ENCODE results near the gene BST2. TPM values are rescaled to one million over a fixed set of nuclear protein-coding genes. Genes with fewer than 3 reads are reported as not detected.

The BST2 gene
- total and polyA plus RNA-seq, 2 donors from 2014 or later = 89.6 to 250 TPM

GRCh38 chr19:17379221-17379631 is 26.2 kb downstream of the BST2 start:
- Histone ChIP-seq H3K4me3 (ENCODE audit: low read length in 3 of 3) (no peak overlapping the region), H3K9me3 (ENCODE audit: control insufficient read depth in 2 of 3, insufficient read depth in 1 of 3, low read length in 3 of 3) (no peaks in the 10 kb centered on the region), H3K9ac (ENCODE audit: low read length in 3 of 3) (no peak overlapping the region), H3K4me1 (ENCODE audit: control insufficient read depth in 2 of 3, insufficient read depth in 2 of 3, low read depth in 1 of 3, low read length in 3 of 3) (no peaks in the 10 kb centered on the region), H3K27ac (ENCODE audit: low read depth in 2 of 2, low read length in 2 of 2) (no peak overlapping the region), H3K36me3 (ENCODE audit: control insufficient read depth in 2 of 3, insufficient read depth in 3 of 3, low read length in 3 of 3) (no peaks in the 10 kb centered on the region), H3K27me3 (ENCODE audit: control insufficient read depth, insufficient read depth, low read length) (no peaks in the 10 kb centered on the region)
- DNase-seq (peak in 4 of 5 donors; percentile 84 to 91 (median 87)), FAIRE-seq (no peak)
- no peak for TF ChIP-seq CTCF (IDR thresholded peaks at IDR 0.05; ENCODE audit: borderline replicate concordance, extremely low read depth, insufficient read depth)
- intact Hi-C loops (cut with DNase I) = no loop called here

GRCh38 chr19:17378271-17378670 is 27.2 kb downstream of the BST2 start:
- no peaks in the 10 kb centered on the region for H3K36me3 ChIP-seq (ENCODE audit: control insufficient read depth in 2 of 3, insufficient read depth in 3 of 3, low read length in 3 of 3)
- FAIRE-seq (no peak), DNase-seq (no peak)
- intact Hi-C loops (cut with DNase I) = no loop called here
- no peaks in the 10 kb centered on the region for H3K4me1 ChIP-seq (ENCODE audit: control insufficient read depth in 2 of 3, insufficient read depth in 2 of 3, low read depth in 1 of 3, low read length in 3 of 3)
- no peak overlapping the region for H3K4me3 ChIP-seq (ENCODE audit: low read length in 3 of 3)
- no peak overlapping the region for H3K9ac ChIP-seq (ENCODE audit: low read length in 3 of 3)
- H3K27me3 ChIP-seq (ENCODE audit: control insufficient read depth, insufficient read depth, low read length) = no peaks in the 10 kb centered on the region
- no peaks in the 10 kb centered on the region for H3K9me3 ChIP-seq (ENCODE audit: control insufficient read depth in 2 of 3, insufficient read depth in 1 of 3, low read length in 3 of 3)
- TF ChIP-seq CTCF (IDR thresholded peaks at IDR 0.05; ENCODE audit: borderline replicate concordance, extremely low read depth, insufficient read depth) = no peak
- no peak overlapping the region for H3K27ac ChIP-seq (ENCODE audit: low read depth in 2 of 2, low read length in 2 of 2)

GRCh38 chr19:17376935-17377600 is 28.4 kb downstream of the BST2 start, which contains the start of gene PLVAP:
TSS of gene PLVAP (minus strand) at chr19:17377342. CDS start at chr19:17377288, 54 bp downstream.
- no peak for TF ChIP-seq CTCF (IDR thresholded peaks at IDR 0.05; ENCODE audit: borderline replicate concordance, extremely low read depth, insufficient read depth)
- no peaks in the 10 kb centered on the region for H3K4me1 ChIP-seq (ENCODE audit: control insufficient read depth in 2 of 3, insufficient read depth in 2 of 3, low read depth in 1 of 3, low read length in 3 of 3)
- no peak within 1 kb of the TSS for H3K9ac ChIP-seq (ENCODE audit: low read length in 3 of 3)
- no peaks in the 10 kb centered on the region for H3K27me3 ChIP-seq (ENCODE audit: control insufficient read depth, insufficient read depth, low read length)
- DNase-seq (peak; percentile 75 to 85 (median 84)), FAIRE-seq (no peak)
- H3K27ac ChIP-seq (ENCODE audit: low read depth in 2 of 2, low read length in 2 of 2) = no peak within 1 kb of the TSS
- H3K4me3 ChIP-seq (ENCODE audit: low read length in 3 of 3) = peak within 1 kb of the TSS; percentile 9 to 32 (median 29)
- H3K9me3 ChIP-seq (ENCODE audit: control insufficient read depth in 2 of 3, insufficient read depth in 1 of 3, low read length in 3 of 3) = no peaks in the 10 kb centered on the region
- intact Hi-C loops (cut with DNase I) = no loop called here
- no peaks in the 10 kb centered on the region for H3K36me3 ChIP-seq (ENCODE audit: control insufficient read depth in 2 of 3, insufficient read depth in 3 of 3, low read length in 3 of 3)
